DOHH2 (cell line): ENCODE results near the gene RAB11B.

Experiments
- H3F3A ChIP-seq: fragments of 200-600 bp; sonication (generic), shearing (Covaris generic); 2 replicates; pipeline ENCODE4 v1.6.0; 2016; ENCODE audit warnings: antibody characterized with exemption, mild to moderate bottlenecking; ENCODE audit not compliant: control insufficient read depth, insufficient read depth
- H3K27ac ChIP-seq: fragments of 200-600 bp; sonication (generic); 2 replicates; pipeline ENCODE4 v1.5.1; 2014; ENCODE audit warnings: low read depth, mild to moderate bottlenecking, low read length, moderate library complexity
- H3K27me3 ChIP-seq: fragments of 200-600 bp; sonication (generic); 2 replicates; pipeline ENCODE4 v1.6.1; 2014; ENCODE audit warnings: mild to moderate bottlenecking, low read length, mixed read lengths; ENCODE audit not compliant: control insufficient read depth
- H3K36me3 ChIP-seq: fragments of 200-600 bp; sonication (generic); 2 replicates; pipeline ENCODE4 v1.6.1; 2014; ENCODE audit warnings: mild to moderate bottlenecking, low read length, moderate library complexity, mixed read lengths; ENCODE audit not compliant: control insufficient read depth
- H3K4me1 ChIP-seq: fragments of 200-600 bp; sonication (generic); 2 replicates; pipeline ENCODE4 v1.6.1; 2014; ENCODE audit warnings: mild to moderate bottlenecking, low read length, mixed read lengths; ENCODE audit not compliant: control insufficient read depth
- H3K4me2 ChIP-seq: fragments of 200-600 bp; sonication (generic); 2 replicates; pipeline ENCODE4 v1.6.0; 2014; ENCODE audit warnings: mild to moderate bottlenecking, low read length, moderate library complexity
- H3K4me3 ChIP-seq: fragments of 200-600 bp; sonication (generic); 2 replicates; pipeline ENCODE4 v1.5.1; 2014; ENCODE audit warnings: mild to moderate bottlenecking, low read length, mixed read lengths
- H3K79me2 ChIP-seq: fragments of 200-600 bp; sonication (generic); 2 replicates; pipeline ENCODE4 v1.6.1; 2014; ENCODE audit warnings: mild to moderate bottlenecking, low read length, mixed read lengths; ENCODE audit not compliant: control insufficient read depth
- H3K9me2 ChIP-seq: fragments of 200-600 bp; sonication (generic); replicated peaks from 2 replicates; pipeline ENCODE4 v1.6.1; 2014; ENCODE audit warnings: mild to moderate bottlenecking, low read length, mixed read lengths; ENCODE audit not compliant: control insufficient read depth
- H3K9me3 ChIP-seq: fragments of 200-600 bp; sonication (generic); 2 replicates; pipeline ENCODE4 v1.6.1; 2014; ENCODE audit warnings: antibody characterized with exemption, low read length, mixed read lengths; ENCODE audit not compliant: control insufficient read depth, insufficient read depth
- H4K20me1 ChIP-seq: fragments of 200-600 bp; sonication (generic); 2 replicates; pipeline ENCODE4 v1.6.0; 2014; ENCODE audit warnings: low read depth, mild to moderate bottlenecking, antibody characterized with exemption, low read length, moderate library complexity; ENCODE audit not compliant: control insufficient read depth, insufficient read depth
- CTCF ChIP-seq: fragments of 200-600 bp; sonication (generic); IDR thresholded peaks from one replicate; pipeline ENCODE4 v1.5.1; 2014; ENCODE audit warnings: antibody characterized with exemption, mild to moderate bottlenecking, low read depth, low read length; ENCODE audit not compliant: poor library complexity, severe bottlenecking
- EZH2phosphoT487 ChIP-seq: fragments of 200-600 bp; sonication (generic); IDR thresholded peaks from 2 replicates; pipeline ENCODE4 v1.6.1; 2017; ENCODE audit warnings: borderline replicate concordance, mild to moderate bottlenecking, antibody characterized with exemption, low read length, moderate library complexity, mixed read lengths

Gene RAB11B

GRCh38 chr19:8393192-8393870 lies 3.2 kb downstream of the RAB11B start:
- Histone ChIP-seq H3F3A (no peaks in the 10 kb centered on the region), H3K4me3 (no peak overlapping the region), H3K27me3 (no peaks in the 10 kb centered on the region), H4K20me1 (peaks cover 5% of the 10 kb centered on the region), H3K9me3 (no peaks in the 10 kb centered on the region), H3K4me1 (peaks cover 16% of the 10 kb centered on the region), H3K79me2 (peaks cover 68% of the 10 kb centered on the region), H3K27ac (no peak overlapping the region), H3K9me2 (no peaks in the 10 kb centered on the region), H3K36me3 (peaks cover 3% of the 10 kb centered on the region; the same call in 1 of the 2 replicates), H3K4me2 (no peak overlapping the region)
- TF ChIP-seq EZH2phosphoT487 (no peak), CTCF (no peak)

GRCh38 chr19:8393871-8394250 lies 3.7 kb downstream of the RAB11B start:
- Histone ChIP-seq H3F3A (no peaks in the 10 kb centered on the region), H3K27ac (no peak overlapping the region), H3K36me3 (peaks cover 3% of the 10 kb centered on the region; the same call in 1 of the 2 replicates), H3K9me2 (no peaks in the 10 kb centered on the region), H3K27me3 (no peaks in the 10 kb centered on the region), H4K20me1 (peaks cover 5% of the 10 kb centered on the region), H3K4me1 (peaks cover 14% of the 10 kb centered on the region), H3K9me3 (no peaks in the 10 kb centered on the region), H3K4me3 (no peak overlapping the region), H3K4me2 (no peak overlapping the region), H3K79me2 (peaks cover 67% of the 10 kb centered on the region)
- TF ChIP-seq EZH2phosphoT487 = no peak
- TF ChIP-seq CTCF = no peak

- TF ChIP-seq CTCF = no peak
- no peak for TF ChIP-seq EZH2phosphoT487
- Histone ChIP-seq H3K4me2 (no peak overlapping the region), H3K9me3 (no peaks in the 10 kb centered on the region), H3K27me3 (no peaks in the 10 kb centered on the region), H3K4me1 (peaks cover 9% of the 10 kb centered on the region), H3K79me2 (peaks cover 60% of the 10 kb centered on the region), H3K27ac (no peak overlapping the region), H3K36me3 (no peaks in the 10 kb centered on the region), H3K9me2 (no peaks in the 10 kb centered on the region), H4K20me1 (peaks cover 5% of the 10 kb centered on the region), H3K4me3 (no peak overlapping the region), H3F3A (no peaks in the 10 kb centered on the region)
Observed at GRCh38 chr19:8395621-8396082, 5.5 kb downstream of the RAB11B start.
